GM12891 (cell line): ENCODE results near the gene TRA2B.

Experiments used
- DNase-seq: peaks from one replicate; pipeline ENCODE4 v3.0.0; 2011; ENCODE audit warnings: low spot score; ENCODE audit not compliant: insufficient read length
- FAIRE-seq: peaks from 2 replicates; lab custom pipeline; 2011; peaks lifted over from hg19 to GRCh38; lab: Jason Lieb, UNC
- PAX5 ChIP-seq: IDR thresholded peaks from 2 replicates; pipeline ENCODE4 v1.6.1; 2011; ENCODE audit warnings: low read length, moderate library complexity, mild to moderate bottlenecking; ENCODE audit not compliant: insufficient read depth, severe bottlenecking
- POLR2A ChIP-seq: IDR thresholded peaks from 2 replicates; pipeline ENCODE4 v1.6.1; 2011; ENCODE audit warnings: low read depth, low read length, control low read depth
- POLR2AphosphoS5 ChIP-seq: IDR thresholded peaks from 2 replicates; pipeline ENCODE4 v1.6.1; 2011; ENCODE audit warnings: low read depth, low read length, control low read depth
- POU2F2 ChIP-seq: IDR thresholded peaks from 2 replicates; pipeline ENCODE4 v1.6.1; 2011; ENCODE audit warnings: low read depth, mild to moderate bottlenecking, control low read depth, low read length, moderate library complexity
- SPI1 ChIP-seq: IDR thresholded peaks from 2 replicates; pipeline ENCODE4 v1.6.1; 2011; ENCODE audit warnings: low read depth, low read length, control low read depth
- TAF1 ChIP-seq: IDR thresholded peaks from 2 replicates; pipeline ENCODE4 v1.6.1; 2011; ENCODE audit warnings: low read depth, low read length, control low read depth

TRA2B gene

DNA sequence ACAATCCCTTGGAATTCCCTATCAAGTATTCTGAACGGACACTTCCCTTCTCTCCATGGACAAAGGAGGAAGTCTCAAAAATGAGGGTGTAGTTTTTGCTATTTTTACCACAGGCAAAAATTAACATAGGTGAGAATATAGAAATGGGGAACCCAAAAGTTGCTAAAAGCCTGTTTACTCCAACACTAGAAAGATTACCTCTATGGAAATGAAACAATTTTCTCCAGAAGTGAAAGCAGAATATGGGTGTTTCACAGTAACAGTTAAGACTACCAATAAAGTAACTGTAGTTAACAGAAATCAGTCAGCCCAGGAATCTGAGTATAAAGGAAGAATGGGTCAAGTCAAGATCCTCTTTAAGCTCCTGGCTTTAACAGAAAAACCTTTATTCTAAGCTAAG, 9.3 kb downstream of the TRA2B start:
- TF ChIP-seq SPI1: peak; percentile 35; the same call in 1 of the 2 replicates
- no peak for TF ChIP-seq POU2F2
- TF ChIP-seq TAF1: no peak
- TF ChIP-seq POLR2A: no peak
- no peak for TF ChIP-seq POLR2AphosphoS5
- TF ChIP-seq PAX5: no peak
- FAIRE-seq (no peak), DNase-seq (no peak)

GRCh38 chr3:185927501-185928200, 10.2 kb downstream of the TRA2B start:
- no peak for DNase-seq
- FAIRE-seq: no peak
- TF ChIP-seq POLR2A (no peak), TAF1 (no peak), POLR2AphosphoS5 (no peak), SPI1 (no peak), PAX5 (no peak), POU2F2 (no peak)

- FAIRE-seq (no peak), DNase-seq (no peak)
- TF ChIP-seq PAX5 (no peak), POLR2AphosphoS5 (no peak), POLR2A (no peak), TAF1 (no peak), POU2F2 (no peak), SPI1 (no peak)
Observed at GRCh38 chr3:185926445-185926844, 11.4 kb downstream of the TRA2B start.

DNA sequence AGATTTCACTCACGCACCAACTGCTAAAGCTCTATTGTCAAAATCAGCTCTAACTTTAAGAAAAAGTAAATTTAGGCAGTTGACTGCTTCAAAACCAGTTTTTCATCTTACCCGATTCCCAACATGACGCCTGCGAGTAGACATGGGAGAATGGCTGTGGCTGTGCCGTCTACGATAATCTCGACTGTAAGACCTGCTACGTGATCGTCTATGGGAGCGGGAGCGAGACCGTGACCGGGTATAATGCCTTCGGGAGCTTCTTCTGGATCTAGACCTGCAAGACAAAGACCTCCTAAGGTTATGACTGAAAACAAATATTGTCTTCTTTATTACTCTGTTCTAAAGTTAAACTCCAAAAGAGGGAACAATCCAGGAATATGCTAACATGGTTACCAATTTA, 12.5 kb downstream of the TRA2B start:
- TF ChIP-seq TAF1 (no peak), POLR2AphosphoS5 (no peak), PAX5 (no peak), POLR2A (no peak; the same call in 1 of the 2 replicates), POU2F2 (no peak), SPI1 (no peak)
- FAIRE-seq: no peak

GRCh38 chr3:185924375-185924774, 13.4 kb downstream of the TRA2B start:
- TF ChIP-seq POLR2A (no peak), POU2F2 (no peak), SPI1 (no peak), PAX5 (no peak), TAF1 (no peak), POLR2AphosphoS5 (no peak)
- no peak for DNase-seq
- no peak for FAIRE-seq

More for the DNA sequence above, 12.5 kb downstream of the TRA2B start:
- no peak for DNase-seq

DNA sequence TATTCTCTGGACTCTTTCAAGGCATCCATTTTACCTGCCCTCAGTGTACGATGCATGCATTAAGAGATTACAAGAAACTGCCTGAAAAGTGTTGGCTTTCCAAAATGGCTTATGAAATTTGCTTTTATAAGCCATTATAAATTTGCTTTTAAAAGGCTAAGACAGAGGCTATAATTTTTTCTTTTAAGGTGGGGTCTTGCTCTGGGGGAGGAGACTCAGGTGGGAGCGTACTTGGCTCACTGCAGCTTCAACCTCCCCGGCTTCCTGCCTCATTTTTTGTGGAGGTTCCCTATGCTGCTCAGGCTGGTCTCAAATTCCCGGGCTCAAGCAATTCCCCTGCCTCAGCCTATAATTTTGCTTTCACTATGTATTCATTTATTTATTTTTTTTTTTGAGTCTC, 17.6 kb downstream of the TRA2B start:
- DNase-seq: no peak
- TF ChIP-seq POLR2A: peak; percentile 23; the same call in 1 of the 2 replicates
- TF ChIP-seq POLR2AphosphoS5: no peak
- FAIRE-seq: no peak

GRCh38 chr3:185916042-185916833, 21.6 kb downstream of the TRA2B start:
- FAIRE-seq (no peak), DNase-seq (no peak)
- TF ChIP-seq POLR2AphosphoS5: peak; percentile 58; the same call in 1 of the 2 replicates
- TF ChIP-seq POLR2A: peak; percentile 63
- TF ChIP-seq SPI1: no peak
- no peak for TF ChIP-seq POU2F2

GRCh38 chr3:185915642-185916041, 22.2 kb downstream of the TRA2B start:
- TF ChIP-seq PAX5: no peak
- TF ChIP-seq TAF1: no peak
- peak; percentile 53; the same call in 1 of the 2 replicates for TF ChIP-seq POLR2A
- no peak for TF ChIP-seq SPI1
- TF ChIP-seq POU2F2: no peak
- TF ChIP-seq POLR2AphosphoS5: no peak
- DNase-seq (no peak), FAIRE-seq (no peak)

- FAIRE-seq (no peak), DNase-seq (no peak)
- TF ChIP-seq POLR2A (peak; percentile 60; the same call in 1 of the 2 replicates), SPI1 (no peak), POU2F2 (no peak), TAF1 (peak; percentile 30; the same call in 1 of the 2 replicates), POLR2AphosphoS5 (peak; percentile 80)
Observed at GRCh38 chr3:185914911-185915629, 22.7 kb downstream of the TRA2B start.
